HTR-8/SVneo (cell line): ENCODE results near the gene SLC7A1.

Experiments
- DNase-seq: peaks from one replicate; pipeline ENCODE4 v3.0.0; 2011; ENCODE audit warnings: low spot score, mixed read lengths; ENCODE audit not compliant: insufficient read length
- FAIRE-seq: peaks from 2 replicates; lab custom pipeline; 2011; peaks lifted over from hg19 to GRCh38; lab: Jason Lieb, UNC

SLC7A1 gene

DNA sequence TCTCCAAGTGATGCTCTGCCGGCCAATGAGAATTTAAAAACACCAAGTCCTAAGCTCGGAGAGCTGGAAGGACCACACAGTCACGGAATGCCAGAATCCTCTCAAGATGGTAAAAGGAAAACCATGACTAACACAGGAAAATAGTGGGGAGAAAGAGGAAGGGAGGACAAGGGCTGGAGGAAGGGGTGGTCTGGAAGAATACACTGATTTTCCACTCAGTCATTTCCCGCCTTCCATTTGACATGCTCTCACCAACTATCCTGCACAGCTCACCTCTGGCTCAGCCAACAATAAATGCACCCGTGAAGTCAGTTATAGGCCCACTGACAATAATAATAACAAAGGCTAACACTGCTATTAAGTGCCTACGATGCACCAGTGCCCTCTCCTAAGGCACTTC is 31.5 kb downstream of the SLC7A1 start:
- FAIRE-seq, result no peak

DNA sequence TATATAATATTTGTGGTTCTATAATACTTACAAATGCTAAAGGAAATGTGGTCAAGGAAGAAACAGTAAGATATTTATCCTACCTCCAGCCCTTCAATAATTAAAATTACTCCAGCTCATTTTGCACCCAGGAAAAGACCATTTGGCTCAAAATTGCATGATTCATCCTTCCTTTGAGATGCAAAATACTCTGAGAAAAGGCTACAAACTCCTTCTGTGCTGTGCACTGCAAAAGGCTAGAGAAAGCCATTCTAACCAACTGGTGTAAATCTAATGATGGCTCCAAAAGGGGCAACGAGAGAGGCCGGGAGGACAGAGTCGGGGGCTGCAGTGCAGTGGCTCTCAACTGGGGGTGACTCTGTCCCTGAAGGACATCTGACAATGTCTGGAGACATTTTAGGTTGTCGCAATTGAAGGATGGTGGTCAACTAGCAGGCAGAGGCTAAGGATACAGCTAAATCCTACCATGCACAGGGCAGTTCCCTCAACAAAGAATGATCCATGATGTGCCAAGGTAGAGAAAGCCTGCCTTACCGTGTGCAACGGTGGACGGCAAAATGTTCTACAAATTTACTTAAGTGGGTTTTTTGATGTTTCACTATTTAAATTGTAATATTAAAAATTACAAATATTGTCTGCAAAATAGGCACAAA is 32.6 kb downstream of the SLC7A1 start:
- FAIRE-seq, result no peak
- DNase-seq, result no peak

More for the DNA sequence above, 31.5 kb downstream of the SLC7A1 start:
- DNase-seq, result no peak

DNA sequence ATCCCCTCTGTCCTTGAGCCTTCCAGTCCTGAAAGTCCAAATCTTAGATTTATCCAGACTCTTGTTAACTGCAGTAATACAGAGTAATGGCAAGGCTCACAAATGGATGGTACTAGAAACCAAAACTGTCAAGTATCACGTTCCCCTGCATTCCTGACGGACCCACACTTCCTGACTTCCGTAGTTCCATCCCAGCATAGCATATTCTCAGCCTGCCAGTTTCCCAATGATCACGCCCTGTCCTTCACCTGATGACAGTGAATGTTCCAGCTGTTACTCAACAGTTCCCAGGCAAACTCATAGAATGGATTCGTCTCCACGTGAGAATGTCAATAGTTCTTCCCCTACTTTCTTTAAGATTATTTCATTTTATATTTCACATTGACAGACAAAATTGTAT is 33.6 kb downstream of the SLC7A1 start:
- DNase-seq, result peak; percentile 7
- no peak for FAIRE-seq

DNA sequence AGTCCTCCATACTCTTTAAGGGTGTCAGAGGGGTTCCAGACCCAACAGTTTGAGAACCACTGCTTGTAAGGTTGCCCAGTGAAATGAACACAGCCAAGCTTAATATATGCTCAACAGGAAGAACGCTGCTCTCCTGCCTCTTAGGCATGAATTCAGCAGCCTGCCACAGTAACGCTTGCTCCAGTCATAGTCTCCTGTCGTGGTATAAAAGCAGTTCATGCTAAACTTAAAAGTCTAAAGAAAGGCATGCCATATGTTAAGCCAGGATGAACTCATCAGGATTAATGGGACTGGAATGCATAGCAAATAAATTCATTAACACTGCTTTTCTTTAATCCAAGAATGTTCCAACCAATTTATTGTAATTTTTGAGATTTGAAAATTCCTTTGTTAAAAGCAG is 38.7 kb downstream of the SLC7A1 start:
- FAIRE-seq (no peak), DNase-seq (no peak)

- no peak for DNase-seq
- FAIRE-seq, result no peak
Measured at GRCh38 chr13:29551214-29551613, 44.3 kb downstream of the SLC7A1 start.

DNA sequence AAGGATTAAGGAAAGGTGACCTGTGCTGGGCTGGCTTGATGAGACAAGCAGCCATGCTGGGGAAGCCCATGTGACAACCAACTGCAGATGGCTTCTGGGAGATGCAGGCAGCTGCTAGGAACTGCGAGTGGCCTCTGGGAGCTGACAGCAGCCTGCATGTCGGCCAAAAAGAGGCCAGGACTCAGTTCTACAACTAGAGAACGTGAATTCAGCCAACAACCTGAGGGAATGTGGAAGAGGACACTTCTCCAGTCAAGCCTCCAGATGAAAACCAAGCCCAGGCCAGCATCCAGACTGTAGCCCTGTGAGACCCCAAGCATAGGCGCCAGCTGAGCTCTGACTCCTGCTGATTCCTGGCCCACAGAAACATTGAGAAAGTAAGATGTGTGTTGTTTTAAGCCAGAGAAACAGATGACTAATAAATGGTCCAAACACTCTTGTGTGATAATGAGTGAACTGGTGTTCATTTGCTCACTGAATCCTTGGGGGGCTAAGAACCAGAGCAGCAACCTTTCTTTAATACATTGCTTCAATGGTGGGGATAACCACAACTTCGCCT is 45.0 kb downstream of the SLC7A1 start:
- FAIRE-seq, result no peak
- no peak for DNase-seq

- DNase-seq (no peak), FAIRE-seq (no peak)
Measured at GRCh38 chr13:29548722-29549121, 46.8 kb downstream of the SLC7A1 start.

DNA sequence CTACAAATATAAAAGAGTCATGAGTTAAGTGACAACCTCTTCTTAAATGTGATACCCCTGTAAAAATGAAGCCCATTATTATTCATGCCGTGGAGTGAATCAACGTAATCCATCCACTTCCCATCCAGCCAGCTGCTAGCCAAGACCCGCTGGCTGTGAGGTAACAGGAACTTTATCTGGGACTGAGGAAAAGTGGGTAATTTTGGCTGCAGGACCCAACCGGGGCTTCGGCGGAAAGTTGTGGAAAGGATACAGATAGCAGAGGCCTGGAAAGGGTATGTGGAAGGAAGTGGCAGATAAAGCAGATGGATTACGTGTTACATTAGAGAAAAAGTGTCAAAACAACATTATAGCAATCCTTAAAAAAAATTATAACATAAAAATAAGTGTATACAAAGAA is 48.3 kb downstream of the SLC7A1 start:
- FAIRE-seq, result no peak
- no peak for DNase-seq

- DNase-seq, result no peak
- no peak for FAIRE-seq
Measured at GRCh38 chr13:29546662-29547061, 48.8 kb downstream of the SLC7A1 start.

- FAIRE-seq (no peak), DNase-seq (no peak)
Measured at GRCh38 chr13:29545988-29546387, 49.5 kb downstream of the SLC7A1 start.

- DNase-seq, result peak; percentile 37
- FAIRE-seq, result no peak
Measured at GRCh38 chr13:29543230-29544215, 52.0 kb downstream of the SLC7A1 start.

GRCh38 chr13:29542381-29542780 is 53.1 kb downstream of the SLC7A1 start:
- FAIRE-seq (no peak), DNase-seq (no peak)

DNA sequence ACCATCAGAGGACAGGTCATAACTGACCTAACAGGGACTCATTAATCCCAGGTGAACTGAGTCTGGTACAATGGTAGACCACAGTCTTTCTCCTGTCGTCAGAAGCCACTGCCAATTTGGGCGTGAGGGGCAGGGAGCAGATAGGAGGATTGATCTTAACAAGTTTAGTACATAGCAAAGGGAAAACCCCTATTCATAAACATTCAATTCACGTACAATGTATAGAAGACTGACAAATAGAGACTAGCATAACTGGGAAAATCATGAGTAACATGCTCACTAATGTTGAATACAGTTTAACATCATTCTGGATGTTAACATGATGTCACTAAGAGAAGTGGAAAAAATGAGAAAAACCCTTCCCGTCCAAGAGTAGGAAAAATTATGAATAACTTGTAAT is 54.1 kb downstream of the SLC7A1 start:
- FAIRE-seq, result no peak

GRCh38 chr13:29540799-29541198 is 54.7 kb downstream of the SLC7A1 start:
- no peak for DNase-seq
- FAIRE-seq, result no peak

More for the DNA sequence above, 54.1 kb downstream of the SLC7A1 start:
- no peak for DNase-seq

DNA sequence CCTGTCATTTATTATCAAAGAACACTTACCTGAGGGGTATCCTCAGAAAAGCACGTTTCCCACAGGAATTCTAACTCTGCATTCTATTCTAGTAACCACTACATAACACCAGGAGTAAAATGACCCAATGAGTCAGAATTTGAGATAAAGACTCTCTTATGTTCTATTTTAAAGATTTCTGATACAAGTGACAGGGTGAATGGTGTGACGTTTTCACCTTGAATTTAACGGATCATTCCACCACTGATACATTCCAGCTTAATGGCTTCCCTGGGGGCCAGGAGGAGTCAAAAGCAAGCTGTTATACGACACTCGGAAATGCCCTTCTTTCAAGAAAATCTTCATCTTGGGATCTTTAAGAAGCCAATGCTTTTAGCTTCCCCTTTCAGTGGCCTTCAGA is 55.2 kb downstream of the SLC7A1 start:
- DNase-seq (no peak), FAIRE-seq (no peak)

DNA sequence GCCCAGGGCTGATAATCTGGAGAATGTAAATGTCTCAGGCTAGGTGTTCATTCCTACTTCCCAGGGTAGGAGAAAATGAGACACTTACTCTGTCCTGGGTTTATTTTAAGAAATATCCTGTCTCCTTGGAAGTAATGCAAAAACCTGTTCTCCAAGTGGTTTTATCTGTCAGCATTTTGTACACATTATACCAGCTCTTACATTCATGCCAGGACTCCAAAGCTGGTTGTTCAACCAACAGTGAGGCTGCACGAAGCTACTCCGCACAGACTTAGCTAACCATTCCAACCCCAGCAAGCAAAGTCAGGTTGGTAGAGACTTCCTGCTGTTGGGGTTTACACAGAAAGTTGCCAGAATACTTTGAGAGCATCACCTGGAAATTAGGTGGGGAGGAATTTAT is 55.6 kb downstream of the SLC7A1 start:
- FAIRE-seq (no peak), DNase-seq (no peak)

GRCh38 chr13:29538652-29539040 is 56.8 kb downstream of the SLC7A1 start:
- FAIRE-seq (no peak), DNase-seq (no peak)

DNA sequence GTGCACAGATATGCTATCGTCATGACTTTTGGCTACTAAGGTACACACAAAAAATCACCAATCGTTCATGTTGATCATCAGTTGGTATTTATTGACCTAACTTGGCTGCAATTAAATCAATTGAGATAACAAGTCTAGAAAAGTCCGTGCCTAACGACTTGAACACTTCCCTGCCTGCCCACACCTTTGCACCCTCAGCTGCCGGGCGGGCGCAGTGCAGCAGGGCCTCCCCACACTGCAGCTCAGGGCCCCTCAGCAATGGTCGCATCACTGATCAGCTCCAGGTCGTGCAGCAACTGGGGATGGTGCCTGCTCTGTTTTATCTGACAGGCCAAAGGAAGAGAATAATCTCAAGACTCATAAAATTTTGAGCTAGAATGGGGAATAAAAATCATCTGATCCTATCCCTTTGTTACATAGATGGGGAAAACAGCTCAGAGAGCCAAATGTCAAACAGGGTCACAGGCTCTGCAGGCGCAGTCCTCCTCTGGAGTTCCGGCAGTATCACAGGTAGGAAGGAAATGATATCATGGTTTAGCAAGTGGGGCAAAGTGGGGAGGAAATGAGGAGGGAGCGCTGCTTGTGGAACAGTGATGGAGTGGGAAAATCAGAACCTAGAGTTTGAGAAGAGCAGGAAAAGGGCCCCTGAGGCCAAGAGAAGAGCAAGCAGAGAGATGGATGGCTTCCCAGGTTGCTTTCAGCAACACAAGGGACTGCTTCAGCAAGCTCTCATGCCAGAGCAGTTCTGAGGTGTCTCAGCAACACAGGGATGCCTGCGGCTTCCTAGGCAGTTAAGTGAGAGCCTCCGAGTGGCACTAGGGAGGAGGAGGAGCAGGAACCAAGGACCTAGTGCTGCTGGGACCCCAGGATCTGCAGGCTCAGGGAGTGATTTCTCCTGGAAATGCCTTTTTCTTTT is 57.5 kb downstream of the SLC7A1 start:
- DNase-seq, result no peak
- FAIRE-seq, result no peak

- FAIRE-seq (no peak), DNase-seq (no peak)
Measured at GRCh38 chr13:29536853-29537252, 58.6 kb downstream of the SLC7A1 start.
